GM12873 (cell line): ENCODE measurements around the gene BMP8B.

ENCODE experiments used
- CTCF ChIP-seq: IDR thresholded peaks from 2 replicates; pipeline ENCODE4 v1.5.1; 2012; ENCODE audit warnings: low read depth, mild to moderate bottlenecking, moderate library complexity, low read length, control low read depth; ENCODE audit not compliant: insufficient read depth; ENCODE audit errors: missing control alignments

Gene BMP8B

GRCh38 chr1:39787468-39787867 is 1.2 kb downstream of the BMP8B start:
- TF ChIP-seq CTCF, result no peak

GRCh38 chr1:39782103-39782502 is 6.6 kb downstream of the BMP8B start:
- no peak for TF ChIP-seq CTCF

GRCh38 chr1:39781349-39781715 is 7.3 kb downstream of the BMP8B start:
- TF ChIP-seq CTCF, result no peak

GRCh38 chr1:39779821-39780220 is 8.8 kb downstream of the BMP8B start:
- TF ChIP-seq CTCF, result no peak

GRCh38 chr1:39779137-39779536 is 9.5 kb downstream of the BMP8B start:
- TF ChIP-seq CTCF, result no peak

- TF ChIP-seq CTCF, result no peak
Observed at GRCh38 chr1:39777306-39777705, 11.4 kb downstream of the BMP8B start.

GRCh38 chr1:39776886-39777285 is 11.8 kb downstream of the BMP8B start:
- no peak for TF ChIP-seq CTCF

GRCh38 chr1:39776400-39776713 is 12.3 kb downstream of the BMP8B start:
- no peak for TF ChIP-seq CTCF
